WTC11 (cell line): ENCODE data around the gene GAK.

ENCODE experiments used
- AR ChIP-seq: fragments of 250-450 bp; sonication (Bioruptor Pico); IDR thresholded peaks from 2 replicates; pipeline ENCODE4 v1.9.0; 2021; ENCODE audit warnings: mild to moderate bottlenecking
- ATF2 ChIP-seq: sonication (generic); formaldehyde crosslinking; IDR thresholded peaks from 2 replicates; pipeline ENCODE4 v1.8.1; 2022; ENCODE audit warnings: low read depth, missing genetic modification reagents, borderline replicate concordance
- ELF4 ChIP-seq: sonication (generic); formaldehyde crosslinking; IDR thresholded peaks from 2 replicates; pipeline ENCODE4 v1.8.1; 2022; ENCODE audit warnings: low read depth, mild to moderate bottlenecking, moderate library complexity, missing genetic modification reagents
- ESRRA ChIP-seq: sonication (generic); formaldehyde crosslinking; IDR thresholded peaks from 2 replicates; pipeline ENCODE4 v1.8.1; 2022; ENCODE audit warnings: mild to moderate bottlenecking, missing genetic modification reagents, borderline replicate concordance
- FOXP1 ChIP-seq: sonication (generic); formaldehyde crosslinking; IDR thresholded peaks from 2 replicates; pipeline ENCODE4 v1.8.0; 2022; ENCODE audit warnings: missing genetic modification reagents, mild to moderate bottlenecking, moderate library complexity, borderline replicate concordance
- MAX ChIP-seq: sonication (generic); formaldehyde crosslinking; IDR thresholded peaks from 2 replicates; pipeline ENCODE4 v1.8.0; 2022; ENCODE audit warnings: mild to moderate bottlenecking, missing genetic modification reagents
- MXD4 ChIP-seq: fragments of 250-450 bp; sonication (Bioruptor Pico); IDR thresholded peaks from 2 replicates; pipeline ENCODE4 v1.8.0; 2021; ENCODE audit warnings: mild to moderate bottlenecking, moderate library complexity, borderline replicate concordance
- PREB ChIP-seq: sonication (generic); formaldehyde crosslinking; IDR thresholded peaks from 2 replicates; pipeline ENCODE4 v1.8.1; 2022; ENCODE audit warnings: mild to moderate bottlenecking, missing genetic modification reagents, moderate library complexity, borderline replicate concordance
- SP1 ChIP-seq: sonication (generic); formaldehyde crosslinking; conservative IDR thresholded peaks from 2 replicates; pipeline ENCODE4 v1.8.1; 2022; ENCODE audit warnings: missing genetic modification reagents
- TCF7 ChIP-seq: sonication (generic); formaldehyde crosslinking; IDR thresholded peaks from 2 replicates; pipeline ENCODE4 v1.8.0; 2022; ENCODE audit warnings: mild to moderate bottlenecking, low read depth, missing genetic modification reagents, moderate library complexity
- TP53 ChIP-seq: sonication (generic); formaldehyde crosslinking; IDR thresholded peaks from 2 replicates; pipeline ENCODE4 v1.8.1; 2023; ENCODE audit warnings: mild to moderate bottlenecking, missing genetic modification reagents
- TF ChIP-seq, protein P1 (sequence below): fragments of 200-600 bp; IDR thresholded peaks from 2 replicates; pipeline ENCODE4 v1.8.0; 2022; ENCODE audit warnings: antibody characterized with exemption
- TF ChIP-seq, protein P2 (sequence below): sonication (generic); formaldehyde crosslinking; conservative IDR thresholded peaks from 2 replicates; pipeline ENCODE4 v1.8.1; 2022; ENCODE audit warnings: mild to moderate bottlenecking, missing genetic modification reagents

- TF ChIP-seq, protein P1, sequence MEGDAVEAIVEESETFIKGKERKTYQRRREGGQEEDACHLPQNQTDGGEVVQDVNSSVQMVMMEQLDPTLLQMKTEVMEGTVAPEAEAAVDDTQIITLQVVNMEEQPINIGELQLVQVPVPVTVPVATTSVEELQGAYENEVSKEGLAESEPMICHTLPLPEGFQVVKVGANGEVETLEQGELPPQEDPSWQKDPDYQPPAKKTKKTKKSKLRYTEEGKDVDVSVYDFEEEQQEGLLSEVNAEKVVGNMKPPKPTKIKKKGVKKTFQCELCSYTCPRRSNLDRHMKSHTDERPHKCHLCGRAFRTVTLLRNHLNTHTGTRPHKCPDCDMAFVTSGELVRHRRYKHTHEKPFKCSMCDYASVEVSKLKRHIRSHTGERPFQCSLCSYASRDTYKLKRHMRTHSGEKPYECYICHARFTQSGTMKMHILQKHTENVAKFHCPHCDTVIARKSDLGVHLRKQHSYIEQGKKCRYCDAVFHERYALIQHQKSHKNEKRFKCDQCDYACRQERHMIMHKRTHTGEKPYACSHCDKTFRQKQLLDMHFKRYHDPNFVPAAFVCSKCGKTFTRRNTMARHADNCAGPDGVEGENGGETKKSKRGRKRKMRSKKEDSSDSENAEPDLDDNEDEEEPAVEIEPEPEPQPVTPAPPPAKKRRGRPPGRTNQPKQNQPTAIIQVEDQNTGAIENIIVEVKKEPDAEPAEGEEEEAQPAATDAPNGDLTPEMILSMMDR = no peak
- TF ChIP-seq MAX (CRISPR knock-in tag) (no peak), FOXP1 (no peak), SP1 (CRISPR knock-in tag) (no peak), MXD4 (CRISPR knock-in tag) (no peak), ESRRA (CRISPR knock-in tag) (no peak), AR (CRISPR knock-in tag) (no peak), PREB (CRISPR knock-in tag) (no peak), TCF7 (CRISPR knock-in tag) (no peak), ATF2 (CRISPR knock-in tag) (no peak), TP53 (CRISPR knock-in tag) (no peak), ELF4 (CRISPR knock-in tag) (no peak)
- TF ChIP-seq, protein P2, sequence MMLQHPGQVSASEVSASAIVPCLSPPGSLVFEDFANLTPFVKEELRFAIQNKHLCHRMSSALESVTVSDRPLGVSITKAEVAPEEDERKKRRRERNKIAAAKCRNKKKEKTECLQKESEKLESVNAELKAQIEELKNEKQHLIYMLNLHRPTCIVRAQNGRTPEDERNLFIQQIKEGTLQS (CRISPR knock-in tag) = no peak
These were observed 23.0 kb downstream of the GAK start for GRCh38 chr4:909131-909571.
